Fibroblast of lung (primary cell): Measurements from ENCODE around the gene TGFBR2. TPM values are rescaled to one million over a fixed set of nuclear protein-coding genes. Genes with fewer than 3 reads are reported as not detected.

ENCODE experiments used
- DNase-seq, 2 donors: peaks; one replicate each; pipeline versions ENCODE4 v3.0.0 to v3.0.0-alpha.2; 2010; ENCODE audit warnings: low read depth in 2 of 2
- H2AFZ ChIP-seq: 2 replicates; pipeline ENCODE4 v1.5.1; 2012; ENCODE audit warnings: low read length, control low read depth, inconsistent platforms
- H3K27ac ChIP-seq: 2 replicates; pipeline ENCODE4 v1.5.1; 2011; ENCODE audit warnings: low read length, control low read depth; ENCODE audit not compliant: insufficient read depth
- H3K27me3 ChIP-seq: 2 replicates; pipeline ENCODE4 v1.5.1; 2011; ENCODE audit warnings: mild to moderate bottlenecking, low read length; ENCODE audit not compliant: control insufficient read depth, insufficient read depth
- H3K36me3 ChIP-seq: 2 replicates; pipeline ENCODE4 v1.5.1; 2011; ENCODE audit warnings: low read length; ENCODE audit not compliant: control insufficient read depth, insufficient read depth
- H3K4me1 ChIP-seq: 2 replicates; pipeline ENCODE4 v1.5.1; 2011; ENCODE audit warnings: low read length; ENCODE audit not compliant: control insufficient read depth, insufficient read depth; ENCODE audit errors: extremely low read depth
- H3K4me2 ChIP-seq: 2 replicates; pipeline ENCODE4 v1.5.1; 2011; ENCODE audit warnings: low read length, control low read depth; ENCODE audit not compliant: insufficient read depth; ENCODE audit errors: extremely low read depth
- H3K4me3 ChIP-seq, 4 experiments: fragments of 200-600 bp in 1 of 4; sonication (generic) in 1 of 4; replicated peaks in 1 of 4; 2 replicates each; pipeline ENCODE4 v1.5.1; 2011 to 2016; ENCODE audit warnings: low read length in 4 of 4, low read depth in 3 of 4, mild to moderate bottlenecking in 3 of 4, control low read depth in 2 of 4, inconsistent platforms in 1 of 4, mixed read lengths in 1 of 4; ENCODE audit not compliant: insufficient read depth in 1 of 4; ENCODE audit errors: control extremely low read depth in 1 of 4
- H3K79me2 ChIP-seq: 2 replicates; pipeline ENCODE4 v1.5.1; 2012; ENCODE audit warnings: mild to moderate bottlenecking, low read length, inconsistent platforms; ENCODE audit not compliant: control insufficient read depth, insufficient read depth
- H3K9ac ChIP-seq: 2 replicates; pipeline ENCODE4 v1.5.1; 2011; ENCODE audit warnings: mild to moderate bottlenecking, low read length, control low read depth; ENCODE audit not compliant: insufficient read depth
- H3K9me3 ChIP-seq: 2 replicates; pipeline ENCODE4 v1.5.1; 2012; ENCODE audit warnings: low read depth, low read length; ENCODE audit not compliant: control insufficient read depth, insufficient read depth
- H4K20me1 ChIP-seq: 2 replicates; pipeline ENCODE4 v1.5.1; 2011; ENCODE audit warnings: low read length; ENCODE audit not compliant: control insufficient read depth, insufficient read depth; ENCODE audit errors: extremely low read depth
- CTCF ChIP-seq, 2 donors: IDR thresholded peaks in 1 of 2; conservative IDR thresholded peaks in 1 of 2; 1 replicate in 1 of 2; 2 replicates in 1 of 2; pipeline ENCODE4 v1.5.1; 2011 to 2012; ENCODE audit warnings: low read length in 2 of 2, control low read depth in 1 of 2, inconsistent platforms in 1 of 2, low read depth in 1 of 2, mild to moderate bottlenecking in 1 of 2
- EZH2 ChIP-seq: IDR thresholded peaks from 2 replicates; pipeline ENCODE4 v1.5.1; 2012; ENCODE audit warnings: low read length, control low read depth, mild to moderate bottlenecking; ENCODE audit errors: missing control alignments
- polyA plus RNA-seq, 2 donors: library from polyadenylated mRNA; depleted of rRNA in 1 of 2; stranded (reverse) in 1 of 2; unstranded in 1 of 2; fragments of >200 nt; gene quantifications; 2 replicates each; pipeline ENCODE4 v1.2.1, GENCODE V29; 2011 to 2012; ENCODE audit warnings: missing spikeins in 1 of 2
- total RNA-seq: library from RNA; depleted of rRNA; stranded (reverse); fragments of >200 nt; gene quantifications from 2 replicates; pipeline ENCODE4 v1.2.1, GENCODE V29; 2014

The TGFBR2 gene
- total and polyA plus RNA-seq, 2 donors (not counting 1 experiment from before 2014, with no cell fraction given): 93.0 to 126 TPM

DNA sequence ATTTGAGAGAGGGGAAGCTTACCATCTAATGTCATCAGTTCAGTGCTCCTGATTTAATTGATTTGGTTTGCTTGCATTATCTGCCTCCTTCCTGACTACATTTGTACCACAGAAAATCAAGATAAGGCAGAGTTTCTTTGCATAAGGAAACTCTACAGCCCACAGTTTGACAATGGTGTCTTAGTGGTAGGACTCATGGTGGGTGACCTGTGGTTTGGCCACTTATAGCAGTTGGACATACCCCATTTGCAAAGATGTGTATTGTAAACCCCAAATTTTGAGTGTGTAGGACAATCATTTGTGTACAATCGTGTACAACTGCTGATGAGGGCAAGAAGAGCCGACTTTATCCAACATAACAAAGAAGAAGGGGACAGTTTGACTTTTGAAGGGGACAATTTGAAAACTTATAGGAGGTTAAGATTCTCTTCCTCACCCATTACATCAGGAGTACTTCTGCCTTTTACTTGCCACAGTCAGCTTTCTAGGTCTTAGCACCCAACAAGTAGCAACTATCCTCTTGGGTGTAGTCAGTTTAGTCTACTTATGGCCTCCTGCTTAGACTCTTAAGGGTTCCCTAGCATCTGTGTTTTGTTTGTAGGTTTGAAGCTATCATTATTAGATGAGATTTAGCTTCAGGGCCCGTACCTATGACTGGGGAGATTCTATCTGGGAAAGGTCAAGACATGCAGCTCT, 6.2 kb downstream of the TGFBR2 start:
- no peak overlapping the region for H3K4me2 ChIP-seq
- no peaks in the 10 kb centered on the region for H3K9me3 ChIP-seq
- H3K27ac ChIP-seq: no peak overlapping the region
- H3K9ac ChIP-seq: no peak overlapping the region
- H3K36me3 ChIP-seq: no peaks in the 10 kb centered on the region
- no peak overlapping the region for H2AFZ ChIP-seq
- H3K4me1 ChIP-seq: peaks cover 12% of the 10 kb centered on the region
- no peaks in the 10 kb centered on the region for H3K27me3 ChIP-seq
- no peaks in the 10 kb centered on the region for H4K20me1 ChIP-seq
- H3K4me3 ChIP-seq: no peak overlapping the region
- no peak for DNase-seq
- H3K79me2 ChIP-seq: peaks cover 92% of the 10 kb centered on the region
- TF ChIP-seq CTCF (conservative IDR thresholded peaks at IDR 0.05 in 1 of 2, IDR thresholded peaks at IDR 0.05 in 1 of 2; ENCODE audit: low read depth in 1 of 2, low read length in 2 of 2) (no peak), EZH2 (no peak)

DNA sequence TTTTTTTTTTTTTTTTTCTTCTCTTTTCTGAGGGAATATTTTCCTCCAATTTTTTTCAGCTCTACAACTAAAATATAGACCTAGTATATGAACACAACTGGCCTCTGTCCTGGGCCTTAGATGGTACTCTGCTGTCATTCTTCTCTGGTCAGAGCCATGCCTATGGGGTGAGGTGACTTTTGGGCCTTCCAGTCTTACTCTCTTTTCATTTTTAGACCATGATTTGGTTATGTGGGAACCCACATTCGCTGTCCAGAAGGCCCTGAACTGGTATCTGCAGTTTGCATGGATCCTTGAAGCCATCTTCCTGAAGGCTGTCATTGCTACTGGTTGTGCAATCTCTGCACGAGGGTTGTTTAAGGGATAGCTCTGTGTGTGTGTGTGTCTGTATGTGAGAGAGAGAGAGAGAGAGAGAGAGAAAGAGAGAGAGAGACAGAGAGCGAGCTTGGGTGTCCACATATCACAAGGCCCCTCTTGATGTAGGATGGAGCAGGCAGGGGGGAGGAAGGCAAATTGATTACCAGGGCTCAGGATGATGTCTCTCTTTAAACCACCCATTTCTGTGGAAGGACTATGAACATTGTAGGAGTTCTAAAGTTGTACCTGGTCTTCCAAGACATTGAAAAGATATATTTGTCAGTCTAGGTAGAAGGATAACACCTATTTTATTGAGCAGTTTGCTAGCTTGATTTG, 6.9 kb downstream of the TGFBR2 start:
- Histone ChIP-seq H3K27me3 (no peaks in the 10 kb centered on the region), H3K4me3 (no peak overlapping the region), H3K36me3 (no peaks in the 10 kb centered on the region), H3K4me1 (peaks cover 12% of the 10 kb centered on the region), H3K9me3 (no peaks in the 10 kb centered on the region), H4K20me1 (no peaks in the 10 kb centered on the region), H2AFZ (no peak overlapping the region), H3K79me2 (peaks cover 93% of the 10 kb centered on the region), H3K27ac (no peak overlapping the region), H3K4me2 (no peak overlapping the region), H3K9ac (no peak overlapping the region)
- TF ChIP-seq CTCF (conservative IDR thresholded peaks at IDR 0.05 in 1 of 2, IDR thresholded peaks at IDR 0.05 in 1 of 2; ENCODE audit: low read depth in 1 of 2, low read length in 2 of 2): no peak
- TF ChIP-seq EZH2: no peak
- DNase-seq: peak in 1 of 2 donors; percentile 49

- no peak for DNase-seq
- Histone ChIP-seq H2AFZ (no peak overlapping the region), H3K36me3 (no peaks in the 10 kb centered on the region), H3K9me3 (no peaks in the 10 kb centered on the region), H3K27ac (no peak overlapping the region), H3K9ac (no peak overlapping the region), H3K79me2 (peaks cover 93% of the 10 kb centered on the region), H3K4me3 (no peak overlapping the region), H3K4me2 (no peak overlapping the region), H3K27me3 (no peaks in the 10 kb centered on the region), H4K20me1 (no peaks in the 10 kb centered on the region), H3K4me1 (peaks cover 12% of the 10 kb centered on the region)
- TF ChIP-seq EZH2: no peak
- TF ChIP-seq CTCF (conservative IDR thresholded peaks at IDR 0.05 in 1 of 2, IDR thresholded peaks at IDR 0.05 in 1 of 2; ENCODE audit: low read depth in 1 of 2, low read length in 2 of 2): no peak
Observed at GRCh38 chr3:30614373-30614772, 8.0 kb downstream of the TGFBR2 start.
